AG08396 (cell line): ENCODE measurements around the gene UBXN1.

Source experiments
- DNase-seq: peaks from one replicate; pipeline ENCODE4 v3.0.0; 2012; ENCODE audit warnings: low spot score, mixed read lengths

The UBXN1 gene

DNA sequence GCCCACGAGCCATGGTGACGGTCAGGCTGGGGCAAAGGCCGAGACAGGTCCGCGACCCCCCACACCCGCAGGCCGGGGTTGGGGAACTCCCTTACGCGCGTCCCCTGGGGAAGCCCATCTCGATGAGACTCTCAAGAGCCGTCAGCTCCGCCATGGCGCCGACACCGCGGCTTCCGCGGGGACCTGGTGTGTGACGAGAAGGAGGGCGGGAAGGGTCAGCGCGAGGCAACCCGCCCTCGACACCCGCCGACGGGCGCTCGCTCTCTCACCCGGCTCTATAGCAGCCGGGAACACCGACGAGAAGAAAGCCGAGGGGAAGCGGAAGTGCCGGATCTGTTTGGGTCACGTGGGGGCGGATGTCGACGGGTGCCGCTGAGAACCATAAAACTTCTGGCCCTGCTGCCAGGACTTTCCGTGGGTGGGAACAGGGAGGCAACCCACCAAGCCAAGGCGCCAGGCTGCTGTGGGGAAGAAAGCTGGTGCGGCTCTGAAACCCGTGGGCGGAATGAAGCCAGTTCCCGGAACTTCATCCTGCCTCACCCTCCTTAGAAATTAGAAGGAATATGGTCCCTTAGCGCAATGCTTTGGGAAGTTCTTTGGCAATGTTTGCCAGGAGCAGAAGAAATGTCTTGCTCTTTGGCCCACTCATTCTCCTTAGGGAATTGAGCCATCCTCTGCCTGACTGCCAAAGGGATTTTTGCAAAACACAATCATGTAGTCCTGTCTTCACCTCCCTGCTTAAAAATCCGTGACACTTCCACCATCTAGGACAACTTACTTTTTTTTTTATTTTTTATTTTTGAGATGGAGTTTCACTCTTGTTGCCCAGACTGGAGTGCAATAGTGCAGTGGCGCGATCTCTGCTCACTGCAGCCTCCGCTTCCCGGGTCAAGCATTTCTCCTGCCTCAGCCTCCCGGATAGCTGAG lies at the start of gene UBXN1:
TSS of gene UBXN1 (minus strand) at position 304 of the 927 bp plus-strand sequence. CDS start at position 154, 150 bp downstream.
- DNase-seq, result peak; percentile 91

GRCh38 chr11:62728171-62728988 lies 49.5 kb upstream of the UBXN1 start, which contains the start of gene TTC9C:
Gene TTC9C, plus strand, starts transcription at chr11:62728486. Its CDS starts 363 bp downstream, at chr11:62728849.
- DNase-seq, result peak; percentile 81

GRCh38 chr11:62727872-62728170 lies 48.9 kb upstream of the UBXN1 start:
- DNase-seq, result peak; percentile 90

GRCh38 chr11:62727165-62727871 lies 48.4 kb upstream of the UBXN1 start, which contains the start of gene HNRNPUL2:
Gene HNRNPUL2, minus strand, starts transcription at chr11:62727457. Its CDS starts 301 bp downstream, at chr11:62727156.
- DNase-seq, result peak; percentile 98

DNA sequence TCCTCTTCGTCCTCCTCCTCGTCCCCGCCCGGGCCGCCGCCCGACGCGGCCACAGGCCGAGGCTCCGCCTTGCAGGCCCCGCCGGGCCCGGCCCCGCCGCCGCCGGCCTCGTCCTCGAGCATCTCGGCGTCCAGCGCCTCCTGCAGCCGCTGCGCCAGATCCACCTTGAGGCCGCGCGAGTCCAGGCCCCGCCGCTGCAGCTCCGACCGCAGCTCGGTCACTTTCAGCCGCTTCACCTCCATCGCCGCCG lies 48.0 kb upstream of the UBXN1 start:
- DNase-seq, result no peak

DNA sequence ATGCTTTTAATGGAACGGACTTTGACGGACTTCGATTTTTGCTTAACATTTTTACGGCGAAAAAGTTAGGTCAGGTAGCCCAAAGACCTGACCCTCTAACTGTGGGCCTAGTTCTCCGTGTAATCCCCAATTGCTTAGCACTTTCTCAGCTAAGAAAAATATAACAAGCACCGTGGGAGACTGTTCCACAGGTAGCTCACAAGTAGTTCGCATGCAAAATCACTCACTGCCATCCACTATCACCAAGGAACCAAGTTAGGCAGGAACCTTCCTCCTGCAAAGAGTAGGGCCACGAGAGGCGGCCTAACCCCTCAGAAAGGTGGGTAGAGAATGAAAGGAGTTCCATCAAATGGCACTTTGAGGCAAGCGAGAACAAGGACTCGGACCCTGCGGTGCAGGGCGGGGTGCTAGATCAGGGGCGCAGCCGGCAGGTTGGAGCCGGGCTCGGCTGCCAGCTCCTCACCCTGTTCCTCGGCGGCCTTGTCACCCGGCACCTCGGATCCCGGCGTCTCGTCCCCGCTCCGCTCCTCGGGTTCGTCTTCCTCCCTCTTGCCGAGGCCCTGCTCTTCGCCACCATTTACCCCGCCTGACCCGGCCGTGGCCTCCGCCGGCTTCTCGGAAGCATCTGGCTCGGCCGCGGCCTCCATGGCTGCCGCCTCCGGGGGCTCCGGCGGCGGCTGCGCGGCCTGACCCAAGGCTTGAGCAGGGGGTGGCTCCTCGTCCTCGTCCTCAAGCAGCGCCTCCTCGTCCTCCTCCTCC lies 47.5 kb upstream of the UBXN1 start:
- no peak for DNase-seq

- DNase-seq, result no peak
These were observed 46.8 kb upstream of the UBXN1 start for GRCh38 chr11:62725646-62726045.

GRCh38 chr11:62724171-62724570 lies 45.3 kb upstream of the UBXN1 start:
- DNase-seq, result no peak

- no peak for DNase-seq
These were observed 43.1 kb upstream of the UBXN1 start for GRCh38 chr11:62721994-62722393.

DNA sequence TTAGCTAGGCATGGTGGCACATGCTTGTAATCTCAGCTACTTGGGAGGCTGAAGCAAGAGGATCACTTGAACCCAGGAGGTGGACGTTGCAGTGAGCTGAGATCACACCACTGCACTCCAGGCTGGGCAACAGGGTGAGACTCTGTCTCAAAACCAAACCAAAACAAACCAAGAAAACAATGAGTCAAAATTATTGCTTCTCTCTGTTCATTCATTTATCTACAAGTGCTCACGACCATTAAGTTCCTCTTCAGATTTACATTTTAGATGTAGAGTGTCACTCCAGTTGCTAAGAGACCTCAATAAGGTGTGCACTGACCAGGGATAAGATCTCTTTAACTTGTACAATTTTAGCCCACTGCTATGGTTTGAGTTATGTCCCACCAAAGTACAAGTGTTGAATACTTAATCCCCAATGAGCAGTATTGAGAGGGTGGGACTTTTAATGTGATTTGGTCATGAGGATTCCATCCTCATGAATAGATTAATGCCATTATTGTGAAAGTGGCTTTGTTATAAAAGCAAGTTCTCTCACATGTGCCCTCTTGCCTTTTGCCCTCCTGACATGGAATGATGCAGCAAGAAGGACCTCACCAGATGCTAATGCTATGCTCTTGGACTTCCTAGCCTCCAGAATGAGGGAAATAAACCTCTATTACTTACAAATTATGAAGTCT lies 40.6 kb upstream of the UBXN1 start:
- DNase-seq, result no peak

DNA sequence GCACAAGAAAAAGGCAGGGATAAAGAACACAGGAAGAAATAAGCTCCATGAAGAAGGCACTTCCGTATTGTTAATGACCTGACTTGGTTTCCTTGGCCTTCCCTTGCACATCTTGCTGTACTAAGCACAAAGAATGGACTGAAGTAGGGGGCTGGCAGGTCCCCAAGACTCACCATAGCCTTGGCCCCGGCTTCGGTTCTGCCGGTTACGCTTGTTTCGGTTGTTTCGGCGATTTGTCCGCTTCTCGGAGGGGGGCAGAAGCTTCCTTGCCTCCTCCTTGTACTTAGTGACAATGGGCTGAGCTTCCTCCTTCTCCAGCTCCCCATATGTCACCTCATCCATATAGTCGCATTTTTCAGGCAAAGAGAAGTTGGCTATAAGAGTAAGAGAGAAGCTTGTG lies 37.9 kb upstream of the UBXN1 start:
- no peak for DNase-seq

- no peak for DNase-seq
These were observed 37.3 kb upstream of the UBXN1 start for GRCh38 chr11:62716206-62716605.

GRCh38 chr11:62715150-62716130 lies 36.6 kb upstream of the UBXN1 start:
- DNase-seq, result no peak

DNA sequence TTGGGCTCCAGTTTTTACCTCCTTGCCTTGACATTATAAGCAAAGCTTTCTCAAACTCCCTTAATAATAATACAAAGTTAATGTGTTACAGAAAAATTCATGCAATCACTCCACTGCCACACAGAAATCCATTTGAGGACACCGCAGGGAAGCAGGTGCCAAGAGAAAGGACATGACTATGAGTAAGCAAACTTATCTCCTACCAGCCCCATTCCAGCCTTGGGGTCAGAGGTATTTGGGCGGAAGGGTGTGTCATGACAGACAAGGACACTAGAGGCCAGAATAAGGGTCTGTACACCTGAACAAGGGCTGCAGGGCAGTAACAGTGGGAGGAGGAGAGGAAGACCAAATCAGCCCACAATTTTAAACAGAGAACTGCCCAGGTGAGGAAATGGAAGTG lies 34.5 kb upstream of the UBXN1 start:
- DNase-seq, result no peak

DNA sequence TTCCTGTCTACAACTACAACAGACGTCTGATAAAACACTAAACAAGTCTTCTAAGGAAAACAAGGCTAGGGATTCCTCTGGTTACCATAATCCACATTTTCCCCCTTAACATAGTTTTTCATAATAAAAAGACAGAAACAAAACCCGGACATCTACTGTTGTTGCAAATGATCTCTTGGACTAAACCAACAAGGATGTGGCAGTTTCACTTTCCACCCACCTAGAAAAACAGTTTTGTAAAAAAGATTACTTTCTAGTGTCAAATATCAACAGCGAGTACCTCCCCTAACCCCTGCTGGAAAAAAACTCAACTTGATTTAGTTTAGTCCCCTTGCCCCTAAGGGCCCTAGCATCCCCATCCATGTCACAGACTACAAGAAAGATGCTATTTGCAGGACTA lies 34.0 kb upstream of the UBXN1 start:
- no peak for DNase-seq

DNA sequence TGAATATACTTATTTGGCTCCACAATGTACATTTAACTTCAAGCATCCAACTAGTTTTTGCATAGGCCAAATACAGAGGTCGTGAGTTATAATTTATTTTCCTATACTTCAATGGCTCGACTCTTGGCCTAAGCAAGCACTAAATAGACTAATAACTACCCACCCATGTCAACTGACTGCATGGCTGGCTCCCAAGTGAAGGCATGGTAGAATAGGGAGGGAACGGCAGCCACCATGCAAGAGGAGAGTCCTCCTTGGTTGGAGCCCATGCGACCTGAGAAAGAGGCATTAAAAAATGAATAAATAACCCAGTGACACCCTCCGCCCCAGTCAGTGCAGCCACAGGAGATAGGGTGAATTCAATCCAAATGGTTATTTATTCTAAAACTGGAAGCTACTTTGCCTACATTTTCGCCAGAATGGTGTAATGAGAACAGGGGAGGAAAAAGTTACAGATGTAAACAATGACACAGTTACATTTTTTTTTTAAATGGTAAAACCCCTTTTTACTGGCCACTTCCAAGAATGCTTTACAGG lies 33.5 kb upstream of the UBXN1 start:
- no peak for DNase-seq

- DNase-seq, result peak; percentile 46
These were observed 31.1 kb upstream of the UBXN1 start for GRCh38 chr11:62710001-62710345.

DNA sequence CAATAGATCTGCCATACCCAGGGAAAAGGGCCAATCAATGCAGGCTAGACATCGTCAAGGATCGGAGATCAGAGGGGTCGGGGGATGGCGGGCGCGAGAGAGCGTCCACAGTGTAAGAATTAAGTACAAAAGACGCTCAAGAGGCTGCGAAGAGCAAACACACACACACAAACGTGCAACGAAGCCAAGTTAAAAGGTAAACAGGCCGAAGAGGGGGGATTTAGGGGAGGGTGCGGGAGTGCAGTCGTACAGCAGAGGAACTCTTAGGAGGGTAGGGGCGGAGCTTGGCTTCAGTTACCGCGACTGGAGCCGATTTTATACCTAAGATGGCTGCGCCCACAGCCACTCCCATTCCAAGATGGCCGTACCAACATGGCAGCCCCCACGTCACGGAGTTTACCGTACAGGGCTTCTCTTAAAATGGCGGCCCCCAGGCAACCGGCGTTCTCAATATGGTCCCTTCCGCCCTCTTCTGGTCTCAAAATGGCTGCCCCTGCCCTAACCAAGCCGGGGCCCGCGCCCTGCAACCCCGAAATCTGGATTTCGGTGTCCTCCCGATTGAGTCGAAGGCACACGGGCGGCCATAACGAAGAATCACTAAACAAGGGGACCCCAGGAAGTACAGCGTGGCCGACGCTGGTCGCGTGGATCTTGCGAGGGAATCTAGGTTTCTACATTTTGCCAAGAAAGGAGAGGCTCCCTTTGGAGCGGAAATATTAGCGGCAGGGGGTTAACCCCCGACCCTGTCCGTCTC lies 30.6 kb upstream of the UBXN1 start:
- peak; percentile 93 for DNase-seq

DNA sequence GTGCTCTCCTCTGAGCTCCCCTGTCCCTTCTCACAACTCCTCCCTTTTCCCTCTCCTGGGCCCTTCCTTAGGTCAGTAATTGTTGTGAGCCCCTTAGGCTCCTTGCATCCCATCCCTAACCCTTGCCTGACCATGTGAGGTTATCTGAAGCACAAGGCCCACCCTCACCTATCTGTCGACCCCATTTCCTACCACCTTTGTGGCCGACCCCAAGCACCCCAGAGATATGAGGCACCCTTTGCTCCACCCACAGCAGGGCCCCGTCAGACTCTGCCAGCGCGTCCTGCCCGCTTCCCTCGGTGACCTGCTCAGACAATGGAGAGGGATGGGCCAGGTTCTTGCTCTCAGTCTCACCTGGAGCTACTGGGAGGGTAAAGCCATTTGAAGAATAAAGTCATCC lies 29.9 kb upstream of the UBXN1 start:
- DNase-seq, result no peak
